GM18520 (cell line): ENCODE measurements around the gene TREH.
"Not testable (repeated sequence)": the region's sequence is repeated elsewhere in the genome, so short reads cannot be mapped to it uniquely, and the experiment has no call there.

Experiments used
- ATAC-seq: cut with Tn5 transposase; IDR thresholded peaks from one replicate; pipeline ENCODE4 v1.9.1; 2021; ENCODE audit not compliant: unreplicated experiment

The TREH gene

DNA sequence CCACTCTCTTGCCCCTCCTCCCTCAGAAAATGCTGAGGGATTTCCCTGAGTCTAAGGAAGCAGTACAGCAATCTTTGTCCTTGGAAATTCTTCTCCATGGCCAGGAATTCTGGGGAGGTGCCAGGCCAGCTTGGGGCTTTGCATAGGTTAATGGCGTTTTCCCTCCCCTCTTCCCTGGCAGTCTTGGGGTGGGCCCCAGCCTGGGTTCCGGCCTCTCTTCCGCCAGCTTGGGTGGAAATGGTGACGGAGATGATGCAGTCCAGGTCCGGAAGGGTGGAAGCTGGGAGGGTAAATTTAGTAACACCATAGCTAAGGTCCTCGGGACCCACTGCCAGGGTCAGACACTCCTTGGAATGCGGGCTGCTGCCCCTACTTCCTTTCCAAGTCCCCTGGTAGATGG is 67.1 kb downstream of the TREH start:
- no peak for ATAC-seq

GRCh38 chr11:118611433-118611795 is 68.0 kb downstream of the TREH start:
- not testable (repeated sequence) for ATAC-seq

DNA sequence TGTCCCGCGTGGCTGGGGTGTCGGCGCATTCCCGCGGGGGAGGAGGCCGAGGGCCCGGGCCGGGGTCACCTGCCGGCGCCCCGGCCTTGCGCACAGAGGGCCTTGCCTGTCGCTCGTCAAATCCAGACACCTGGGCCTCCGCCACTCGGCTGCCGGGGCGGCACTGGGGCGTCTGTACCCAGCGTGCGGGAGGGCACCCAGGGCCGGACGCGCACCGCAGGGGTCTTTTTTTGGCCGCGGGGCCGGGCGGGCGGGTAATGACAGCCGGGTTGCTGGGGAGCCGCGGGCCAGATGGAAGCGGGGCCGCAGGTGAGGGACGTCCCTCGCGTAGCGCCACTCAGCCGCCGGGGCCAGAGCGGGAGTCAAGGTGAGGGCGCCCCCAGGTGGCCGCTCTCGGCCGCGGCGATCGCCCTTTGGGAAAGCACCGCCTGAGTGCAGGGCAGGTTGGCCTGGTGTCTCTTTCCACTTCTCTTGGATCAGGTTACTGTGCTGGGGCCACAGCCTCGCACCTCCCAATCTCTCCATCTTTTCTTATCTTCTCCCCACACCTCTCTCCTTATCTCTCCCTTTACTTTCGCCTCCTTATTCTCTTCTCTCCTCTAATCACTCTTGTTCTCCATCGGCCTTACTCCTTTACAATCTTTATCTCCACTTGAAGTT is 68.5 kb downstream of the TREH start:
- no peak for ATAC-seq

DNA sequence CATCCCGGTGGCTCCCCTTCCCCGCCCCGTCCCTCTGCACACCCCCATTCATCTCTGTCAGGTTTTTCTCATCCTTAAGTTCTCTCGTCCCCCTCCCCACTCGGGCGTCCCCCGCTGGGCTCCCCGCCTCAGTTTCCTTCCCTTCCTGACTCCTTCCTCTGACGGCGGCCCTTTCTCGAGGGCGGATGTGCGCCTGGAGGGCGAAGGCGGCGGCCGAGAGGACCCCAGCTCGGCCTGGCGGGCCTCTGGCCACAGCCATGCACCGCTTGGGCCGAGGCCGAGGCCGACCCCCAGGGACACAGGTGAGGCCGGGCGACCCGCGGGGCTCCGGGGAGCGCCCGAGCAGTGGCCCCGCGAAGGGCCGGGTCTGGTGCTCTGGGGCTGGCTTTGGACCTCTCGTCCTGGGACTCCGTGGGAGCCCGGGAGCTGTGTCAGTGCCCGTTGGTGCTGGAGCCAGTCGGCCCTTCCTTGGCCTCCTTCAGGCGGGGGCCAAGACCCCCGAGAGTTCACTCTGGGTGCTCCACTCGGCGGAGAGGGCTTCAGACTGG is 69.2 kb downstream of the TREH start:
- ATAC-seq: no peak

DNA sequence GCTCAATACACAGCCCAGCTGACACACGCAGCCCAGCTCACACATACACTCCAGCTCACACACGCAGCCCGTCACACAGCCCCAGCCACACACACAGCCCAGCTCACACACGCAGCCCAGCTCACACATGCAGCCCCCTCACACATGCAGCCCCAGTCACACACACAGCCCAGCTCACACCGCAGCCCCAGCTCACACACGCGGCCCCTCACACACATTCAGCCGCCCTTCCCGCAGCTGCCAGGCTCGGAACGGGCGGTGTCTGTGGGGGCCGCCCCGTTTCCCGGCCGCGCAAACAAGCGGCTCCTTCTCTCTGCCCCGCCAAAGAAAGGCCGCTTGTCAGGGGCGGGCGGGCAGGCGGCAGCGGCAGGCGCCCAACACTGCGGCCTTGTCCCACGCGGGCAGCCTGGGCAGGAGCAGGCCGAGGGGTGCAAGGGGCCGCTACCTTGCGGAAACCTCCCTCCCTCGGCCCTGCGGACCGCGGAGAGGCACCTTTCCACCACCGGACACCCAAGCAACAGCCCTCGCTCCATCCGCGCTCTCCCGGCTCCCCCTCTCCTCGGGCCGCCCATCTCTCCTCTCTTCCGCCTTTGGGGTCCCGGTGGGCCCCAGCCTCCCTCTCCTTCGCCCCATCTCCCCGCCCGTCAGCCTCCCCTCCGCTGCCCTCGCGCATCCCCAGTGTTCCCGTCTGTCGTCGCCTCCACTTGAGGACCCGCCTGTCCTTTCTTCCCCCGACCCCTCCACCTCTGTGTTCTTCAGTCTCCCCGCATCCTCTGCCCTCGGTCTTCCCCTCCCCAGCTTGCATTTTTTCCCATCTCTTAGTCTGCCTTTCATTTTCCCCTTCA is 69.8 kb downstream of the TREH start:
- ATAC-seq: no peak

DNA sequence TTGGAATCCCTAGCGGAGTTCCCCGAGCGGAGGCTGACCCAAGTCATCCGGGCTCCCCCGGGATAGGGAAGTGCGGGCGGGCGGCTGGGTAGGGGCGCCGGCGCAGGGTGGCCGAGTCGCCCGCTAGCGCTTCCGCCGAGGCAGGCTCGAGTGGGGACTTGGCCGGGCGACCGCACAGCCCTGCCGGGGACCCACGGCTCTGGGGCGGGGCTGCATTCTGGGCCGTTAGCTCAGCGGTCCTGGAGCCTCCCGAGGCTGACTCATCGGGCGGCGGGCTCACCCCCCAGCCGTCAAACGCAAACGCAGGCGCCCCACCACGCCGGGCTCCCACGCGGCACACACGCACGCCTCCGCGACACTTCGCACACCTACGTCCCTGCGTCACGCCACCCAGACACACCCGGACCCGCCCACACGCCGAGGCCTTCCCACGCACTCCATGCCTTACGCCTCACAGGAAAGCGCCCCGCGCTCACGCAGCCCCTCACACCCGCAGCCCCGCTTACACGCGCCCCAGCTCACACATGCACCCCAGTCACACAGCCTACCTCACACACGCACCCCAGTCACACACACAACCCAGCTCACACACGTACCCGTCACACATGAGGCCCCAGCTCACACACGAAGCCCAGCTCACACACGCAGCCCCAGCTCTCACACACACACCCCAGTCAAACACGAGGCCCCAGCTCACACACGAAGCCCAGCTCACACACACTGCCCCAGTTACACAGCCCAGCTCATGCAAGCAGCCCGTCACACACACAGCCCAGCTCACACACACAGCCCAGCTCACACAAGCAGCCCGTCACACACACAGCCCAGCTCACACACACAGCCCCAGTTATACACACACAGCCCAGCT is 70.9 kb downstream of the TREH start:
- no peak for ATAC-seq

GRCh38 chr11:118607401-118608359 is 71.8 kb downstream of the TREH start, which contains the start of gene PHLDB1:
Gene PHLDB1, plus strand, starts transcription at chr11:118607615. Its CDS starts 6,222 bp downstream, at chr11:118613837.
- ATAC-seq: no peak
